Dendritic cell treated with granulocyte-macrophage colony-stimulating factor and Interleukin-4, amounts not matched to agents 40 ng/mL and 50 ng/mL, for 4 days (primary cell): ENCODE measurements around the gene RCL1.

ENCODE experiments used
- H3K27ac Mint-ChIP-seq: one replicate; pipeline ENCODE4 v1.8.0; 2022; ENCODE audit warnings: mild to moderate bottlenecking, mixed read lengths
- H3K27me3 Mint-ChIP-seq: one replicate; pipeline ENCODE4 v1.8.0; 2022; ENCODE audit warnings: mild to moderate bottlenecking, mixed read lengths
- H3K36me3 Mint-ChIP-seq: one replicate; pipeline ENCODE4 v1.8.0; 2022; ENCODE audit warnings: low read depth, mixed read lengths
- H3K4me1 Mint-ChIP-seq: one replicate; pipeline ENCODE4 v1.8.0; 2022; ENCODE audit warnings: low read depth, mixed read lengths
- H3K4me3 Mint-ChIP-seq: one replicate; pipeline ENCODE4 v1.8.0; 2022; ENCODE audit warnings: mild to moderate bottlenecking, moderate library complexity, mixed read lengths
- H3K9me3 Mint-ChIP-seq: one replicate; pipeline ENCODE4 v1.8.0; 2022; ENCODE audit warnings: mixed read lengths
- intact Hi-C: fragments of 100-400 bp; cut with micrococcal nuclease; formaldehyde crosslinking; loops from one replicate; pipeline ENCODE4 v1.15.0; 2022

RCL1 gene

GRCh38 chr9:4850603-4851310, 58.0 kb downstream of the RCL1 start:
- Mint-ChIP-seq H3K4me3 (no peak overlapping the region), H3K27me3 (no peaks in the 10 kb centered on the region), H3K4me1 (no peaks in the 10 kb centered on the region), H3K36me3 (peaks cover 11% of the 10 kb centered on the region), H3K27ac (no peak overlapping the region), H3K9me3 (no peaks in the 10 kb centered on the region)
- intact Hi-C loops: loop anchor here (5.0 kb wide), 1 partner anchor 137 kb away; the partner anchor contains the start of gene JAK2

GRCh38 chr9:4852419-4852818, 59.7 kb downstream of the RCL1 start:
- peaks cover 16% of the 10 kb centered on the region for H3K36me3 Mint-ChIP-seq
- intact Hi-C loops: loop anchor here (5.0 kb wide), 1 partner anchor 135 kb away; the partner anchor contains the start of gene JAK2
- H3K27me3 Mint-ChIP-seq: no peaks in the 10 kb centered on the region
- H3K9me3 Mint-ChIP-seq: peaks cover 7% of the 10 kb centered on the region
- H3K4me1 Mint-ChIP-seq: peaks cover 5% of the 10 kb centered on the region
- H3K27ac Mint-ChIP-seq: no peak overlapping the region
- no peak overlapping the region for H3K4me3 Mint-ChIP-seq

GRCh38 chr9:4854265-4854590, 61.5 kb downstream of the RCL1 start:
- Mint-ChIP-seq H3K4me3 (no peak overlapping the region), H3K27ac (no peak overlapping the region), H3K9me3 (peaks cover 8% of the 10 kb centered on the region), H3K36me3 (peaks cover 29% of the 10 kb centered on the region), H3K4me1 (peaks cover 5% of the 10 kb centered on the region), H3K27me3 (no peaks in the 10 kb centered on the region)
- intact Hi-C loops: loop anchor here (5.0 kb wide), 1 partner anchor 133 kb away; the partner anchor contains the start of gene JAK2

GRCh38 chr9:4855841-4856240, 63.1 kb downstream of the RCL1 start:
- peaks cover 35% of the 10 kb centered on the region for H3K36me3 Mint-ChIP-seq
- no peak overlapping the region for H3K4me3 Mint-ChIP-seq
- no peaks in the 10 kb centered on the region for H3K27me3 Mint-ChIP-seq
- intact Hi-C loops: no loop called here
- H3K4me1 Mint-ChIP-seq: peaks cover 5% of the 10 kb centered on the region
- H3K9me3 Mint-ChIP-seq: peaks cover 8% of the 10 kb centered on the region
- H3K27ac Mint-ChIP-seq: no peak overlapping the region

GRCh38 chr9:4857163-4857810, 64.5 kb downstream of the RCL1 start:
- Mint-ChIP-seq H3K36me3 (peaks cover 37% of the 10 kb centered on the region), H3K4me1 (peaks cover 5% of the 10 kb centered on the region), H3K4me3 (no peak overlapping the region), H3K27me3 (no peaks in the 10 kb centered on the region), H3K9me3 (peaks cover 8% of the 10 kb centered on the region), H3K27ac (no peak overlapping the region)
- intact Hi-C loops: no loop called here

- no peak overlapping the region for H3K4me3 Mint-ChIP-seq
- intact Hi-C loops: no loop called here
- no peaks in the 10 kb centered on the region for H3K27me3 Mint-ChIP-seq
- no peak overlapping the region for H3K27ac Mint-ChIP-seq
- peaks cover 8% of the 10 kb centered on the region for H3K9me3 Mint-ChIP-seq
- peaks cover 5% of the 10 kb centered on the region for H3K4me1 Mint-ChIP-seq
- H3K36me3 Mint-ChIP-seq: peaks cover 26% of the 10 kb centered on the region
Observed at GRCh38 chr9:4859035-4859434, 66.3 kb downstream of the RCL1 start.

- no peak overlapping the region for H3K27ac Mint-ChIP-seq
- H3K9me3 Mint-ChIP-seq: peaks cover 8% of the 10 kb centered on the region
- intact Hi-C loops: no loop called here
- H3K4me1 Mint-ChIP-seq: peaks cover 5% of the 10 kb centered on the region
- peaks cover 26% of the 10 kb centered on the region for H3K36me3 Mint-ChIP-seq
- no peak overlapping the region for H3K4me3 Mint-ChIP-seq
- no peaks in the 10 kb centered on the region for H3K27me3 Mint-ChIP-seq
Observed at GRCh38 chr9:4860383-4860782, 67.6 kb downstream of the RCL1 start.

GRCh38 chr9:4861145-4861544, 68.4 kb downstream of the RCL1 start:
- H3K9me3 Mint-ChIP-seq: peaks cover 8% of the 10 kb centered on the region
- H3K27me3 Mint-ChIP-seq: no peaks in the 10 kb centered on the region
- intact Hi-C loops: no loop called here
- H3K4me1 Mint-ChIP-seq: peaks cover 5% of the 10 kb centered on the region
- no peak overlapping the region for H3K27ac Mint-ChIP-seq
- peaks cover 26% of the 10 kb centered on the region for H3K36me3 Mint-ChIP-seq
- H3K4me3 Mint-ChIP-seq: no peak overlapping the region

GRCh38 chr9:4861736-4862451, 69.2 kb downstream of the RCL1 start:
- H3K36me3 Mint-ChIP-seq: peaks cover 26% of the 10 kb centered on the region
- H3K9me3 Mint-ChIP-seq: peaks cover 7% of the 10 kb centered on the region
- intact Hi-C loops: no loop called here

GRCh38 chr9:4862506-4863250, 69.9 kb downstream of the RCL1 start:
- Mint-ChIP-seq H3K36me3 (peaks cover 20% of the 10 kb centered on the region), H3K4me1 (no peaks in the 10 kb centered on the region), H3K4me3 (no peak overlapping the region), H3K27ac (no peak overlapping the region), H3K9me3 (no peaks in the 10 kb centered on the region), H3K27me3 (no peaks in the 10 kb centered on the region)
- intact Hi-C loops: no loop called here

More at GRCh38 chr9:4861736-4862451, 69.2 kb downstream of the RCL1 start:
- Mint-ChIP-seq H3K4me3 (no peak overlapping the region), H3K27ac (no peak overlapping the region), H3K4me1 (peaks cover 5% of the 10 kb centered on the region), H3K27me3 (no peaks in the 10 kb centered on the region)

GRCh38 chr9:4864234-4864661, 71.5 kb downstream of the RCL1 start:
- H3K9me3 Mint-ChIP-seq: no peaks in the 10 kb centered on the region
- intact Hi-C loops: no loop called here
- no peaks in the 10 kb centered on the region for H3K4me1 Mint-ChIP-seq
- no peak overlapping the region for H3K4me3 Mint-ChIP-seq
- H3K27ac Mint-ChIP-seq: no peak overlapping the region
- peaks cover 8% of the 10 kb centered on the region for H3K36me3 Mint-ChIP-seq
- H3K27me3 Mint-ChIP-seq: no peaks in the 10 kb centered on the region

- intact Hi-C loops: no loop called here
- Mint-ChIP-seq H3K4me3 (no peak overlapping the region), H3K36me3 (peaks cover 8% of the 10 kb centered on the region), H3K9me3 (no peaks in the 10 kb centered on the region), H3K4me1 (no peaks in the 10 kb centered on the region), H3K27ac (no peak overlapping the region), H3K27me3 (no peaks in the 10 kb centered on the region)
Observed at GRCh38 chr9:4864698-4865097, 72.0 kb downstream of the RCL1 start.

GRCh38 chr9:4865681-4866080, 72.9 kb downstream of the RCL1 start:
- peaks cover 3% of the 10 kb centered on the region for H3K36me3 Mint-ChIP-seq
- H3K27me3 Mint-ChIP-seq: no peaks in the 10 kb centered on the region
- no peak overlapping the region for H3K27ac Mint-ChIP-seq
- no peaks in the 10 kb centered on the region for H3K4me1 Mint-ChIP-seq
- no peaks in the 10 kb centered on the region for H3K9me3 Mint-ChIP-seq
- intact Hi-C loops: no loop called here
- H3K4me3 Mint-ChIP-seq: no peak overlapping the region
